ENCODE results near the gene AIMP1. TPM values are rescaled to one million over a fixed set of nuclear protein-coding genes. Genes with fewer than 3 reads are reported as not detected.
"Not testable (repeated sequence)": the region's sequence is repeated elsewhere in the genome, so short reads cannot be mapped to it uniquely, and the experiment has no call there.

AIMP1 gene
- total RNA-seq, 1 experiment from 2014 or later: 103 TPM

GRCh38 chr4:106385853-106386393 lies 69.6 kb downstream of the AIMP1 start:
- no peak overlapping the region for H3K27ac Mint-ChIP-seq (ENCODE audit: low read depth, unreplicated experiment)
- CTCF ChIA-PET: no interaction called here
- DNase-seq (ENCODE audit: unreplicated experiment): no peak

DNA sequence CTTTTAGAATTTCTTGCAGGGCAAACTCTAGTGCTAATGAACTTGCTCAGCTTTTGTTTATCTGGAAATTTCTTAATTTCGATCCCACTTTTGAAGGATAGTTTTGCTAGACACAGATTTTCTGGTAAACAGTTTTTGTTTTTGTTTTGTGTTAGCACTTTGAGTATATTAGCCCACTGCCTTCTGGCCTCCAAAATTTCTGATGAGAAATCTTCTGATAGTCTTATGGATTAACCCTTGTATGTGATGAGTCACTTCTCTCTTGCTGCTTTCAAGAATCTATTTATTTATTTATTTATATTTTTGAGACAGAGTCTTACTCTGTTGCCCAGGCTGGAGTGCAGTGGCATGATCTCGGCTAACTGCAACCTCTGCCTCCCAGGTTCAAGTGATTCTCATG lies 79.2 kb downstream of the AIMP1 start:
- TF ChIP-seq CTCF (IDR thresholded peaks at IDR 0.05; ENCODE audit: unreplicated experiment): no peak
- no peak overlapping the region for H3K27ac Mint-ChIP-seq (ENCODE audit: low read depth, unreplicated experiment)
- H3K27me3 Mint-ChIP-seq (ENCODE audit: insufficient read depth, unreplicated experiment): no peaks in the 10 kb centered on the region
- no peaks in the 10 kb centered on the region for H3K36me3 Mint-ChIP-seq (ENCODE audit: insufficient read depth, unreplicated experiment)
- peaks cover 19% of the 10 kb centered on the region for H3K9me3 Mint-ChIP-seq (ENCODE audit: unreplicated experiment)
- no TSS peak for BruUV-seq (replicated peaks)
- H3K4me3 Mint-ChIP-seq (ENCODE audit: unreplicated experiment): no peak overlapping the region
- ChIA-PET POLR2A (no interaction called here), CTCF (no interaction called here)
- intact Hi-C loops (cut with micrococcal nuclease): no loop called here
- no peaks in the 10 kb centered on the region for H3K4me1 Mint-ChIP-seq (ENCODE audit: insufficient read depth, unreplicated experiment)
- no peak for DNase-seq (ENCODE audit: unreplicated experiment)

More at GRCh38 chr4:106385853-106386393, 69.6 kb downstream of the AIMP1 start:
- Mint-ChIP-seq H3K4me3 (ENCODE audit: unreplicated experiment) (no peak overlapping the region), H3K9me3 (ENCODE audit: unreplicated experiment) (peaks cover 6% of the 10 kb centered on the region), H3K36me3 (ENCODE audit: insufficient read depth, unreplicated experiment) (no peaks in the 10 kb centered on the region), H3K4me1 (ENCODE audit: insufficient read depth, unreplicated experiment) (no peaks in the 10 kb centered on the region), H3K27me3 (ENCODE audit: insufficient read depth, unreplicated experiment) (no peaks in the 10 kb centered on the region)
- POLR2A ChIA-PET: interaction anchor here (0.6 kb wide), 1 partner anchor 1138 kb away, joined by 3 read pairs; no protein-coding TSS in a partner anchor
- BruUV-seq (replicated peaks): no TSS peak
- no peak for TF ChIP-seq CTCF (IDR thresholded peaks at IDR 0.05; ENCODE audit: unreplicated experiment)
- intact Hi-C loops (cut with micrococcal nuclease): no loop called here

DNA sequence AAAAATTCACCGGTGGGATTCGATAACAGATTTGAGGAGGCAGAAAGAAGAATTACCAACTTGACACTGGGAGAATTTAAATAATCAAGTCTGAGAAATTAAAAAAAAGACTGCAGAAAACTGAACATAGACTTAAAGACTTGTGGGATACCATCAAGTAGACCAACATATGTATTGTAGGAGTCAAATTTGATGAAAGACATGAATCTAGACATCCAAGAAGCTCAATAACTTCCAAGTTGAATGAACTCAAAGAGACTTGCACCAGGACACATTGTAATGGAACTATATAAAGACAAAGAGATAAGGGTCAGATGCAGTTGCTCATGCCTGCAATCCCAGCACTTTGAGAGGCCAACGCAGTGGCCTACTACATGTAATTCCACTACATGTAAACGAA lies 82.5 kb downstream of the AIMP1 start:
- DNase-seq (ENCODE audit: unreplicated experiment); BruUV-seq (replicated peaks); H3K36me3 Mint-ChIP-seq (ENCODE audit: insufficient read depth, unreplicated experiment); H3K4me1 Mint-ChIP-seq (ENCODE audit: insufficient read depth, unreplicated experiment); H3K27ac Mint-ChIP-seq (ENCODE audit: low read depth, unreplicated experiment); H3K27me3 Mint-ChIP-seq (ENCODE audit: insufficient read depth, unreplicated experiment); intact Hi-C loops (cut with micrococcal nuclease); H3K4me3 Mint-ChIP-seq (ENCODE audit: unreplicated experiment): not testable (repeated sequence)
- H3K9me3 Mint-ChIP-seq (ENCODE audit: unreplicated experiment): peaks cover 24% of the 10 kb centered on the region
- POLR2A ChIA-PET: interaction anchor here (0.6 kb wide), 1 partner anchor 42 kb away, joined by 3 read pairs; no protein-coding TSS in a partner anchor
- CTCF ChIA-PET: interaction anchor here (0.5 to 0.7 kb wide), 2 partner anchors 13 to 732 kb away, joined by 3 read pairs; no protein-coding TSS in a partner anchor

Other genes with a start within 250 kb of the AIMP1 start
- gene TBCK, start 341 bp upstream of the AIMP1 start, total RNA-seq (2022): 27.8 and 33.2 TPM in 2 replicates
- not detected in 2 replicates for gene GIMD1, start 52.2 kb downstream of the AIMP1 start, total RNA-seq (2022)

Data from MCF 10A (cell line).